ENCODE data around the gene PREP.

DNA sequence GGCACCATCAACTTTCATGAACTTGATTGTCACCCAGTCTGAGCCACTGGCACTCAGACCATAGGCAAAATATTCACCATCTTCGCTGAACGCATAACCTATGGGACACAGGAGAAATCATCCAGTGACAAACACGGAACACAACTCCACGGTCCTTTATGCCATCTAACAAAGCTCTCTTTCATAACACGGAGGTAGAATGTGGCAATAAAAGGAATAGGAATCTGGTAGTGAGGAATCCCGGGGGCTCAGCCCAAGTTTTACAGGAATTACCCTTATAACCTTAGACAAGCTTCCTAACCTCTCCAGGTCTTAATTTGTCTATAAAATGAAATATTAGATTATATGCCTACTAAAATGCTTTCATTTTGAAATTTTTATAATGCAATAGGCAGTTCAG is 29.4 kb downstream of the PREP start:
- TF ChIP-seq POLR2A (IDR thresholded peaks at IDR 0.05; ENCODE audit: low read depth, low read length) = no peak
- no peak for TF ChIP-seq POLR2AphosphoS5 (IDR thresholded peaks at IDR 0.05; ENCODE audit: low read depth, low read length)
- no peak for TF ChIP-seq TAF1 (IDR thresholded peaks at IDR 0.05; ENCODE audit: low read depth, low read length)
- no peak for TF ChIP-seq SPI1 (IDR thresholded peaks at IDR 0.05; ENCODE audit: low read depth, low read length)
- no peak for TF ChIP-seq POU2F2 (IDR thresholded peaks at IDR 0.05; ENCODE audit: low read depth, low read length)
- TF ChIP-seq PAX5 (IDR thresholded peaks at IDR 0.05; ENCODE audit: insufficient read depth, low read length, severe bottlenecking) = no peak
